Cardiac muscle cell (in vitro differentiated cells and primary cell): ENCODE data around the gene CD59. TPM values are rescaled to one million over a fixed set of nuclear protein-coding genes. Genes with fewer than 3 reads are reported as not detected.

Experiments
- DNase-seq, 2 donors: peaks; one replicate each; pipeline versions ENCODE4 v3.0.0 to v3.0.0-alpha.2; 2010 to 2017; ENCODE audit warnings: low read depth in 1 of 2, low spot score in 1 of 2
- H3K27ac ChIP-seq: fragments of 200-600 bp; sonication (generic); 2 replicates; pipeline ENCODE4 v1.5.1; 2016
- H3K27me3 ChIP-seq: fragments of 200-600 bp; sonication (generic); 2 replicates; pipeline ENCODE4 v1.6.0; 2016; ENCODE audit warnings: control low read depth
- H3K36me3 ChIP-seq: fragments of 200-600 bp; sonication (generic); 2 replicates; pipeline ENCODE4 v1.5.1; 2016; ENCODE audit warnings: control low read depth
- H3K4me1 ChIP-seq: fragments of 200-600 bp; sonication (generic); 2 replicates; pipeline ENCODE4 v1.8.1; 2017; ENCODE audit warnings: low read depth, mild to moderate bottlenecking, mixed run types
- H3K4me3 ChIP-seq: fragments of 200-600 bp; sonication (generic); 2 replicates; pipeline ENCODE4 v1.5.1; 2016; ENCODE audit warnings: mild to moderate bottlenecking
- H3K9me3 ChIP-seq: fragments of 200-600 bp; sonication (generic); 2 replicates; pipeline ENCODE4 v1.5.1; 2017; ENCODE audit warnings: low read depth, mild to moderate bottlenecking, control low read depth
- CTCF ChIP-seq: IDR thresholded peaks from 2 replicates; pipeline ENCODE4 v1.5.1; 2012; ENCODE audit warnings: low read depth, mild to moderate bottlenecking, low read length
- polyA plus RNA-seq: library from polyadenylated mRNA; unstranded; fragments of >200 nt; fragmentation: Nextera tagmentation; extraction: Ambion mirVana; gene quantifications from 2 replicates; pipeline ENCODE4 v1.2.1, GENCODE V29; 2016
- total RNA-seq: library from RNA; depleted of rRNA; stranded (reverse); fragments of >200 nt; gene quantifications from 2 replicates; pipeline ENCODE4 v1.2.3, GENCODE V29; 2016

Gene CD59
- total and polyA plus RNA-seq, 2 experiments from 2014 or later, result 60.6 to 108 TPM

GRCh38 chr11:33775832-33776470 lies 39.7 kb upstream of the CD59 start:
- peaks cover 36% of the 10 kb centered on the region for H3K4me1 ChIP-seq
- TF ChIP-seq CTCF, result no peak
- H3K27ac ChIP-seq, result no peak overlapping the region
- peaks cover 23% of the 10 kb centered on the region for H3K27me3 ChIP-seq
- H3K36me3 ChIP-seq, result no peaks in the 10 kb centered on the region
- no peak overlapping the region for H3K4me3 ChIP-seq
- DNase-seq, result no peak
- no peaks in the 10 kb centered on the region for H3K9me3 ChIP-seq

GRCh38 chr11:33775467-33775807 lies 39.2 kb upstream of the CD59 start:
- Histone ChIP-seq H3K4me3 (no peak overlapping the region), H3K9me3 (no peaks in the 10 kb centered on the region), H3K27ac (no peak overlapping the region), H3K27me3 (peaks cover 23% of the 10 kb centered on the region), H3K36me3 (no peaks in the 10 kb centered on the region), H3K4me1 (peaks cover 31% of the 10 kb centered on the region)
- TF ChIP-seq CTCF, result no peak
- DNase-seq, result no peak

- Histone ChIP-seq H3K36me3 (no peaks in the 10 kb centered on the region), H3K4me3 (peak overlapping the region; percentile 88), H3K27ac (no peak overlapping the region), H3K27me3 (peaks cover 23% of the 10 kb centered on the region), H3K9me3 (no peaks in the 10 kb centered on the region), H3K4me1 (peaks cover 28% of the 10 kb centered on the region)
- DNase-seq, result peak in 1 of 2 donors; percentile 22
- no peak for TF ChIP-seq CTCF
These were observed 38.7 kb upstream of the CD59 start for GRCh38 chr11:33774736-33775466.

- peaks cover 21% of the 10 kb centered on the region for H3K4me1 ChIP-seq
- no peak for TF ChIP-seq CTCF
- peaks cover 23% of the 10 kb centered on the region for H3K27me3 ChIP-seq
- DNase-seq, result peak; percentile 88 to 95
- H3K27ac ChIP-seq, result peak within 1 kb of the TSS; percentile 19
- H3K4me3 ChIP-seq, result peak within 1 kb of the TSS; percentile 88
- no peaks in the 10 kb centered on the region for H3K36me3 ChIP-seq
- H3K9me3 ChIP-seq, result no peaks in the 10 kb centered on the region
These were observed 37.9 kb upstream of the CD59 start, which contains the start of gene FBXO3 for GRCh38 chr11:33773987-33774735. FBXO3 (minus strand) TSS chr11:33774520; CDS start chr11:33774497, 23 bp downstream.

GRCh38 chr11:33773404-33773986 lies 37.3 kb upstream of the CD59 start:
- H3K4me3 ChIP-seq, result peak overlapping the region; percentile 88
- TF ChIP-seq CTCF, result no peak
- peaks cover 3% of the 10 kb centered on the region for H3K36me3 ChIP-seq
- peaks cover 23% of the 10 kb centered on the region for H3K27me3 ChIP-seq
- DNase-seq, result peak in 1 of 2 donors; percentile 39
- no peaks in the 10 kb centered on the region for H3K9me3 ChIP-seq
- peak overlapping the region; percentile 19 for H3K27ac ChIP-seq
- peaks cover 15% of the 10 kb centered on the region for H3K4me1 ChIP-seq
